ES-I3 (cell line): ENCODE results near the gene FAM174B.

Experiments
- H3K36me3 ChIP-seq: 2 replicates; pipeline ENCODE4 v1.6.1; 2013; ENCODE audit warnings: mild to moderate bottlenecking, low read length, control low read depth, moderate library complexity; ENCODE audit not compliant: insufficient read depth
- H3K4me1 ChIP-seq: 2 replicates; pipeline ENCODE4 v1.6.1; 2013; ENCODE audit warnings: mild to moderate bottlenecking, control low read depth, low read length; ENCODE audit not compliant: insufficient read depth
- H3K9ac ChIP-seq: 2 replicates; pipeline ENCODE4 v1.6.1; 2013; ENCODE audit warnings: low read depth, mild to moderate bottlenecking, low read length, moderate library complexity
- H3K9me3 ChIP-seq: 2 replicates; pipeline ENCODE4 v1.6.1; 2013; ENCODE audit warnings: mild to moderate bottlenecking, low read length, moderate library complexity; ENCODE audit not compliant: control insufficient read depth, insufficient read depth

Gene FAM174B

DNA sequence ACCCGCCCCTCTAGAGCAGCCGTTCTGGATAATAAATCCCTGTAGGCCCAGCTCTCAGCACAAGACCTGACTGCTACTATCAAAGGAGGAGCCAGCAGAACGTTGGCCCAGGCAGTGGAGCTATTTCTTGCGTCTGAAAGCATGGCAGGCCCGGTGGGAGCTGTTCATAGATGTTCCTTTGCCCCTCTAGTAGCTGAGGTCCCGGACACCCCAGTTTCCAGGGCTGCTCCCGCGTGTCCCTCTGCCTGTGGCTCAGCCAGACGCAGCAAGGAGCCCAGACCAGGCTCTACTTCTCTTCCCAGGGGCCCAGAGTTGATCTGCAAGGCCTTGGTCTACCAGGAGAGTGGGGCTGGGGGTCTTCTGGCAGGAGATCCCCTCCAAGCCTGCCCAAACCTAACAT, 76.1 kb downstream of the FAM174B start:
- Histone ChIP-seq H3K9me3 (no peaks in the 10 kb centered on the region), H3K9ac (no peak overlapping the region), H3K36me3 (no peaks in the 10 kb centered on the region), H3K4me1 (no peaks in the 10 kb centered on the region)

DNA sequence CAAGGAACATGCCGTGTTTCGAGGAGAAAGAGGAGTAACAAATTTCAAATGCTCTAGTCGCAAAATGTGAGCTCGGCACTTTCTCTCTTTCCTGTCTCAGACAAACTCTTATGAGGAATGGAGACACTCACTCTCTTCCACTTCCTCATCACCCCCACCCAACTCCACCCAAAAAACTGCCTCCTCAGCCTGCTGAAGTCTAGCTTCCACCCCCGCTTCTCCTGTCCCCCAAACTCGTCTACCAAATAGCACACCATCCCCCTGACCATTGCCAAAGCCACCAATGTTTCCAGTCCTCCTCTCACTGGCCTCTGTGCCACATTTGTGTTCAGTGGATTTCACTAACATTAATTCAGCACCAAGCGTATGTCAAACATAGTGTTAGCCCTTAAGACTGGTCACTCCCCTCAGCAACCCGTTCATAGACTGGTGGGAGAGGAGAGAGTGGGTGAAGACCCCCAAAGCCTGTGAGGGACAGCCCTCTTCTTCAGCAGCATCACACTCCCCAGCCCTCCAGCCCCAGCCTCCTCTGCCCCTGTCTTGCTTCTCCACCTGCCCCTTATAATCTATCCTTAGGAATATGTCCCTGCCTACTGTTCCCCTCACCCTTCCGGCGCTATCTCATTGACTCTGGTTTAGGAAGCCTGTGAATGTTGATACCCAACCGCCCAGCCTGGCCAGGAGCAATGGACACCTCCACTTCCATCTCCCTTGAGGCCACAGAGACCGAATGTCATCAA, 77.3 kb downstream of the FAM174B start:
- H3K4me1 ChIP-seq: no peaks in the 10 kb centered on the region
- H3K9me3 ChIP-seq: no peaks in the 10 kb centered on the region

GRCh38 chr15:92576597-92577200, 78.9 kb downstream of the FAM174B start:
- Histone ChIP-seq H3K9ac (no peak overlapping the region), H3K36me3 (no peaks in the 10 kb centered on the region), H3K4me1 (no peaks in the 10 kb centered on the region), H3K9me3 (no peaks in the 10 kb centered on the region)

More for the DNA sequence above, 77.3 kb downstream of the FAM174B start:
- Histone ChIP-seq H3K36me3 (no peaks in the 10 kb centered on the region), H3K9ac (no peak overlapping the region)

- Histone ChIP-seq H3K9ac (no peak overlapping the region), H3K4me1 (no peaks in the 10 kb centered on the region), H3K36me3 (no peaks in the 10 kb centered on the region), H3K9me3 (no peaks in the 10 kb centered on the region)
Measured at GRCh38 chr15:92574566-92574965, 81.0 kb downstream of the FAM174B start.

DNA sequence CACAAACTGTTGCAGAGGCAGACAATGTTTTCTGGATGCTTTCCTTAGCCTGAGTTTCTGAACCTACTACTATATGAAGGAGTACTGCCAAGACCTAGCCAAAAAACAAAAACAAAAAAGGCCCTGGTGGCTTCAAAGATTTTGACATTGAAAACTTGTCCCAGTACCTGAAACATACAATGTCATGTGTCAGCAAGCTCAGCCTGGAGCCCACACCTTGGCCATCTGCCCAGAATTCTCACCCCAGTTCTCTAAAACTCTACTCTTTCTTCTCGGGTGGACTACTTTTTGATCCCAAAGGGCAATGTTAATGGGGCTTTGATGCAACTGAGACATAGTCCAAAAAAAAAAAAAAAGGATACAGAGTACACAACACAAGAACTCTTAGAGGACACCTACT, 81.4 kb downstream of the FAM174B start:
- H3K4me1 ChIP-seq: no peaks in the 10 kb centered on the region
- no peaks in the 10 kb centered on the region for H3K9me3 ChIP-seq
- H3K36me3 ChIP-seq: no peaks in the 10 kb centered on the region
- no peak overlapping the region for H3K9ac ChIP-seq

DNA sequence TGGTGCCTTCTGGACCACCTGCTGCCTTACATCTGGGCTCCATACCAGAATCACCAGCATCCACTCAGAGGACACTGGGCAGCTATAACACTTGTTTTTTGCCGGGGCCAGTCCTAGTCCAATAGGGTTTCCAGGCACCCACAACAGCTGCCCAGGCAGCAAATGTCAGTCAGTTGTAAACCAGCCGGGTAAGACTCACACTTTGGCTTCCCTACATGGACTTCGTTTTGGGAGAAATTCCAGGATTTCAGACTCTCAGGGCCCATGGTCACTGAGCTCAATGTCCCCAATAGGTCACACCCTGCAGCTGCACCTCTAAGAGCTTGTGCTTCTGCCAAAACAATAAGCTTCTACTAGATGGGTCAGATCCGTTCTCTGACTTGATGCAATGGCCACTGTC, 83.8 kb downstream of the FAM174B start:
- no peaks in the 10 kb centered on the region for H3K36me3 ChIP-seq
- H3K9ac ChIP-seq: no peak overlapping the region
- no peaks in the 10 kb centered on the region for H3K9me3 ChIP-seq
- H3K4me1 ChIP-seq: no peaks in the 10 kb centered on the region

DNA sequence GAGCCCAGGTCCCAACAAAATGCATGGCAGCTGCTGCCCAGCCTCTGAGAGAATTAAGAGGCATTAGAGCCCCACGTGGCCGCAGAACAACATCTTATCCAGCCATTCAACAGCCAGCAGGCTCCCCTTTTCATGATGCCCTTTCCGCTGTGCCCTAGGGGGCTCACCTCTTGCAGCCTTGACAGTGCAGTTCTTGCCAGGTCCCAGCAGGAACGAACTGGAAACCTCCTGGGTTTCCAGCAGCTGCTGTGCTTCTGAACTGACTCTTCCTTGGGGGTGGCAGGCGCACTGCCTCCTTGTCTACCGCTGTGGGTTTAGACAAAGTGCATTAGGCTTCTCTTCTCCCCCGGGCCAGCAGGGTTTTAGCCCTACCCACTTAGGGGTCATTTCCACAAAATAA, 85.2 kb downstream of the FAM174B start:
- H3K9me3 ChIP-seq: no peaks in the 10 kb centered on the region; the same call in 1 of the 2 replicates
- H3K4me1 ChIP-seq: no peaks in the 10 kb centered on the region
- no peak overlapping the region for H3K9ac ChIP-seq
- no peaks in the 10 kb centered on the region for H3K36me3 ChIP-seq

- Histone ChIP-seq H3K4me1 (no peaks in the 10 kb centered on the region), H3K9me3 (no peaks in the 10 kb centered on the region; the same call in 1 of the 2 replicates), H3K36me3 (no peaks in the 10 kb centered on the region), H3K9ac (no peak overlapping the region)
Measured at GRCh38 chr15:92569778-92570177, 85.8 kb downstream of the FAM174B start.
